ENCODE measurements around the gene STK11IP.

The STK11IP gene

GRCh38 chr2:219561179-219562048, 36.2 kb upstream of the STK11IP start:
- in situ Hi-C loops (cut with HindIII; ENCODE audit: low sequenced_read_pairs): no loop called here

- in situ Hi-C loops (cut with HindIII; ENCODE audit: low sequenced_read_pairs): no loop called here
Observed at GRCh38 chr2:219562049-219563020, 35.3 kb upstream of the STK11IP start.

GRCh38 chr2:219563271-219563928, 34.3 kb upstream of the STK11IP start:
- in situ Hi-C loops (cut with HindIII; ENCODE audit: low sequenced_read_pairs): no loop called here

DNA sequence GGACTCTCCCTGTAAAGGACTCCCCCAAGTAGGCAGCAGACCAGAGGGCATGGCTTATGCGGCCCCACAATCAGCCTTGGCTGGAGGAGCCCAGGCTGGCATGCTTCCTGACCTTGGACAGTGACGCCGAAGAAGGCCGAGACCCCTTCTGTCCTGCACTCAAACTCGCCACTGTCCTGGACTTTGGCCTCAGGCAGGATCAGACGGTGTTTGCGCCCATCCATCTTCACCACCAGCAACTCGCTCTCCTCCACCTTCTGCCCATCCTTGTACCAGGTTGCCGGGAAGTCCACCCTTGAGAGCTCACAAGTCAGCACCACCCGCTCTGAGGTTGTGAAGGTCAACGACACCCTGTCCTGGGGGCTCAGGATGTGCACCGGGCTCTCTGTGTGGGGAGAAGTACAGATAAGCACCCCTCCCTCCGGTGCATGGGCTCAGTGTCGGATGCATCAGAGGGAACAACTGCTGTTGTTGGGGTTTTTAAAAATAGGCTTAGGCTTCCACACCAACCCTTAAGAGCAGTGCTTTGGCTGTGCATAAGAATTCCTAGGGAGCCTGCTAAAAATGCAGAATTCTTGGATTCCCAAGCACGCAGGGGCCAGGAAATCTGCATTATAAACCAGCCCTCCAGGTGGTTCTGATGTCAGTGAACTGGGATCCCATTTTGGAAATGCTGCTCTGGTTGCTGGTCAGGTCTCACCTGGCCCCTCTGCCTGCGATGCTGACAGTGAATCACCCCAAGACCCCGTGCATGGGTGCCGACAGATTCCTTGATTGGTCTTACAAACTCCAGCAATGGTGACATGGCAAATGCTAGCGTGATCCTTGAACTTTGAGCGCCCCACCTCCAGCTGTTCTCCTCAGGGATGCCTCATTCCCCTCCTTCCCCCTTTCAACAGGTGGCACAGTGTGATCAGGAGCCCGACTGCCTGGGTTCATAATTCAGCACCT, 32.3 kb upstream of the STK11IP start:
- in situ Hi-C loops (cut with HindIII; ENCODE audit: low sequenced_read_pairs): no loop called here

GRCh38 chr2:219566640-219567039, 31.0 kb upstream of the STK11IP start:
- in situ Hi-C loops (cut with HindIII; ENCODE audit: low sequenced_read_pairs): no loop called here

DNA sequence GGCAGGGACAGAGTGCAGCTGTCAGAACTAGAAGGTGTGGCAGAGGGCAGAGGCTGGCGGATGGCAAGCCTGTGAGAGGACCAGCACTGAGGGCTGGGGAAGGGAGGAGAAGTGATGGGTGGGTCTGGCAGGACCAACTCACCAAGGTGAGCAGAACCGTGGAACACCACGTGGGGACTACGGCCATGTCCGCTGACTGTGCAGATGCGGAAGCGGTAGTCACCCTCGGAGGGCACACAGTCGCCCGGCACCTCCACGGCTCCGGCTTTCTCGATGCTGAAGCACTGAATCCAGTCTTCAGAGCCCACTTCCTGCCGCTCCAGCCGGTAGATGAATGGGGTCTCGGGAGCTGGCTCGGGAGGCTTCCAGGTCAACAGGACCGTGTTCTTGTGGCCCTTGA, 30.5 kb upstream of the STK11IP start:
- in situ Hi-C loops (cut with HindIII; ENCODE audit: low sequenced_read_pairs): no loop called here

- in situ Hi-C loops (cut with HindIII; ENCODE audit: low sequenced_read_pairs): no loop called here
Observed at GRCh38 chr2:219567791-219568361, 29.8 kb upstream of the STK11IP start.

GRCh38 chr2:219569041-219569440, 28.6 kb upstream of the STK11IP start:
- in situ Hi-C loops (cut with HindIII; ENCODE audit: low sequenced_read_pairs): no loop called here

DNA sequence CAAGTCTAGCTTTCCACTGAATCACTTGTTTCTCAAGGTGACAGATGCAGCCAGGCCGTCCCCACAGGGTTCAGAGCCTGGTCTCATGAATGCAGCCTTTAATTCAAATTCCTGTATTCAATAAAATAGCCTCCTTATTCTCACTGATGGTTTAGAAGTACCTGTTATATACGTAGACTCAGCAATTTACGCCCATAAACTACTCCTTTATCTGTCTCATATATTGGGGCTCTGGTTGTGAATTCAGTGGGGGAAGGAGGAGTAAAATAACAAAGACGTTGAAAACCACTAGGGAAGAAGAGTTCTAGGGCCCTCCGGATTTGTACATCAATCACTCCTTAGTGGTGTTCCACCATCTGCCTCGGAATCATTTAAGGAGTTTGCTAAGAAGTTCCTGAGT, 28.0 kb upstream of the STK11IP start:
- in situ Hi-C loops (cut with HindIII; ENCODE audit: low sequenced_read_pairs): no loop called here

GRCh38 chr2:219570194-219570923, 27.3 kb upstream of the STK11IP start:
- in situ Hi-C loops (cut with HindIII; ENCODE audit: low sequenced_read_pairs): no loop called here

GRCh38 chr2:219570924-219571310, 26.7 kb upstream of the STK11IP start:
- in situ Hi-C loops (cut with HindIII; ENCODE audit: low sequenced_read_pairs): no loop called here

DNA sequence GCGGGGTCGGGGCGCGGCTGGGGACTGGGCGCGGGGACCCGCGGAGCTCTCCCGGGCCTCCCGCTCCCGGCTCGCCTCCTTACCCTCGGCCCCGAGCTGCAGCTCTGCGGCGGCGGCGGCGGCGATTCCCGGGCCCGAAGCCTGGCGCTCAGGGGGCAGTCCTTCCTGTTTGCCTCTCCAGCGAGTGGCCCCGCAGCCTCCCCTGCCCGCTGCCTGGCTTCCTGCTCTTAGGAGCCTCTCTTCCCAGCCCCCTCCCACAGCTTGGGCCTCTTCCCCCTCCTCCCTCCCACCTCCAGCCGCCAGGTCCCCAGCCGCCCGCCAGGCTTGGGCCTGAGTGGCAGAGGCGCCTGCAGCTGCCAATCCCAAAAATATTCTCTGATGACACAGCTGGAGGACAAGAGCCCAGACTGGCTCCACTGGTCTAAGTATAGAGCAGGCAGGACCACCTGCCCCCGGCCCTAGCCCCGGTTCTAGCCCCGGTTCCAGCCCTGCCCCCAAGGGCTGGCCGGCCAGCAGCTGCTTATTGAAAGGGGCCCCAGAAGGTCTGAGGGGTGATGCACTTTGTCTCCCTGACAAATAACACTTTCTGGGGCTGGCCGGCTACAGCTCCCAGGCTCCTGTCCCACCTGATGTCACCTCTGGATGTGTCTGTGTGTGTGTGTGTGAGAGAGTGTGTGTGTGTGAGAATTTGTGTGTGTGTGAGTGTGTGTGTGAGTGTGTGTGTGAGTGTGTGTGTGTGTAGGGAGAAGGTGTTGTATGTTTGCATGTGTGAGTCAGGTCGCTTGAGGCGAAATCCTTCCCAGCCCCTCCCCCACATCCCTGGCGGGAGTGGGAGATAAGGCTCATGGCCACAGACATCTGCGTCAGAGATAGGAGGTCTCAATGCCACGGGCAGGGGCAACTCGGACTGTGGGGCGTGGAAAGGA, 26.1 kb upstream of the STK11IP start, which contains the start of gene OBSL1:
OBSL1 (minus strand) TSS at position 229 of the 926 bp plus-strand sequence. CDS start 307 bp downstream, outside the sequence.
- in situ Hi-C loops (cut with HindIII; ENCODE audit: low sequenced_read_pairs): no loop called here

DNA sequence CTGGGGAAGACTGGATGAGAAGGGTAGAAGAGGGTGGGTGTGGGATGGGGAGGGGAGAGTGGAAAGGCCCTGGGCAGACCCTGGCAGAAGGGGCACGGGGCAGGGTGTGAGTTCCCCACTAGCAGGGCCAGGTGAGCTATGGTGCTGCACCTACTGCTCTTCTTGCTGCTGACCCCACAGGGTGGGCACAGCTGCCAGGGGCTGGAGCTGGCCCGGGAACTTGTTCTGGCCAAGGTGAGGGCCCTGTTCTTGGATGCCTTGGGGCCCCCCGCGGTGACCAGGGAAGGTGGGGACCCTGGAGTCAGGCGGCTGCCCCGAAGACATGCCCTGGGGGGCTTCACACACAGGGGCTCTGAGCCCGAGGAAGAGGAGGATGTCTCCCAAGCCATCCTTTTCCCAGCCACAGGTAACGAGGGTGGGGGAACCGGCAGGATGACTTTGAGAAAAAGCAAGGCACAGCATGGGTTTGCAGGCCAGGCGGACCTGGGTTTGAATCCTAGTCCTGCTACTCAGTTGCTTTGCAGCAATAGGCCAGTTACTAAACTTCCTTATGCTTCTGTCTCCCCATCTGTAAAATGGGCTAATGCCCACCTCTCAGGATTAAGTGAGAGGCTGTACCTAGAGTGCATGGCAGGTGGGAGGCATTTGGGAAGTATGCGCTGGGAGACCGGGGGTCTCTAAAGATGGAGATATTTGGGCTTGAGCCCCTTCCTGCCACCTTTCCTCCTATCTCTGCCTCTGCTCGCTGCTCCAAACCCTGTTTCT, 25.2 kb upstream of the STK11IP start, which contains the start of gene INHA:
INHA (plus strand) TSS at position 74 of the 765 bp plus-strand sequence; CDS start at position 139, 65 bp downstream.
- in situ Hi-C loops (cut with HindIII; ENCODE audit: low sequenced_read_pairs): no loop called here

DNA sequence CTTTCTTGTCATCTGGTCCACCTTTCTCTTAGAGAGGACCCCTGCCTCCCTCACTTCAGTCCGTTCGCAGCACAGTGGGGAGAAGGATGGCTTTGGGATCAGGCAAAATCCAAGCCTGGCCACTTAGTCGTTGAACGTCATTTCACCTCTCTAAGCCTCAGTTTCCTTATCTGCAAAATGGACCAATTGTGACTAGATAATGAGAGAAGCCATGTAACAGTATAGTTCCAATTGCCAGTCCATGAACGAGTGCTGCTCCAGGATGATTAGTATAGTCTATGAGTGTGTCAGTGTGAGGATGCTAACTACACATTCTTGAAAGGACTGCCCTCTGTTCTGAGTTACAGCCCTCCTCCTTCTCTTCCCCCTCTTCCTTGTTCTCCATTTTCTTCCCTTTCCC, 24.5 kb upstream of the STK11IP start:
- in situ Hi-C loops (cut with HindIII; ENCODE audit: low sequenced_read_pairs): no loop called here

- in situ Hi-C loops (cut with HindIII; ENCODE audit: low sequenced_read_pairs): loop anchor here (5.0 kb wide), 1 partner anchor 83 kb away; no protein-coding TSS in a partner anchor
Observed at GRCh38 chr2:219574484-219575311, 23.0 kb upstream of the STK11IP start.

All from endothelial cell of hepatic sinusoid (primary cell).